Hippocampal formation (tissue), 2 donors: Measurements from ENCODE around the gene TOX4.
"Not testable (repeated sequence)": the region's sequence is repeated elsewhere in the genome, so short reads cannot be mapped to it uniquely, and the experiment has no call there.

Experiments
- DNase-seq, 2 donors: peaks; one replicate each; lab custom pipeline; 2025; lab: John Stamatoyannopoulos, UW

TOX4 gene

DNA sequence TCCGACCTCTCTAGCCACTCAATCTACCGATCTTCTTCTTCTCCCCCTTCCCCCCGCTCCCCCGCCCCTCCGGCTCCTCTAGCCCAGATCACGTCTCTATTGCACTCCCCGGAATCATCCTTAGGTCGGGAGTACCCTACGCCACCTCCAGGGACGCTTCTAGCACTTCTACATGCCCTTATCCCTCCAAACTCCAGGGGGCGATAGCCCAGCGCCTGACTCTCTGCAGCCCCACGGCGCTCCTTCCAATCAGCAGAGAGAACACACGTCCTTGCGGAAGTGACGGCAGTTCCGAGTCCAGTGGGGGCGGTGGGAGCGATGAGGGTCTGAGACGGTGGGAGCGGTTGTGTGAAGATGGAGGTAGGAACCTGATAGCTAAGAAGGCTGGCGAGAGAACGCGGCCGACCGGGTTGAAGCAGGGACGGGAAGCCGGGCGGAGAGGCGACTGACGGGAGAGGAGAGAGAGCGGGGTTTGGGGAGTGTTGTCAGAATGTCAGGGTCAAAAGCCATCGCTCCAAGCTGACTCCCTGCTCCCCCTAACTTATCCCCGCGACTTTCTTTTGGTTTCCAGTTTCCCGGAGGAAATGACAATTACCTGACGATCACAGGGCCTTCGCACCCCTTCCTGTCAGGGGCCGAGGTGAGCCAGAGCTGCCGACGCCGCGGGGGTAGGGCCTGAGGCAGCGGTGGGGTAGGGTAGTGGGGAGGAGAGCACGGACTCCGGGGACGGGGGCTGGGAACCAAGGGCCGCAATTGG is at the start of gene TOX4, which contains the start of gene RAB2B:
Gene TOX4, plus strand, starts transcription at position 271 of the 757 bp plus-strand sequence. Its CDS starts 84 bp downstream, at position 355.
Gene RAB2B, minus strand, starts transcription at position 35 of the 757 bp plus-strand sequence. CDS start 87 bp downstream, outside the sequence.
- DNase-seq, result peak; percentile 97 to 99

DNA sequence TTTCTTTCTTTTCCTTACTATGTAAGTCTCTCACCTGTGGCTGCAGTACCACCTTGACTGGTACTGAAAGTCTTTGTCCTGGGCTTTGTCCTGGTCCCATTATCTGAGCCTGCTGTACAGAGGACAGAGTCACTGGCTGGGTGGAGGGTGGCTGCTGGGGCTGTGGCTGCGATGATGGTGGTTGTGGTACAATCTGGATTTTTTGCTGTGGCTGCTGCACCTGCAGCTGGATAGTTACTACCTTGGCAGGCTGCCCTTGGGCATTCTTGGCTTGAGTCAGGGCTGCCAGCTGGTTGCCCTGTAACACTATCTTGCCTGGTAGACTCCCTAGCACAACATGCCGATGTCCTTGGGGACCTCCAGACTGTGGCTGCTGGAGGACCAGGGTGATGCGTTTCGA is 48.1 kb upstream of the TOX4 start:
- no peak for DNase-seq

DNA sequence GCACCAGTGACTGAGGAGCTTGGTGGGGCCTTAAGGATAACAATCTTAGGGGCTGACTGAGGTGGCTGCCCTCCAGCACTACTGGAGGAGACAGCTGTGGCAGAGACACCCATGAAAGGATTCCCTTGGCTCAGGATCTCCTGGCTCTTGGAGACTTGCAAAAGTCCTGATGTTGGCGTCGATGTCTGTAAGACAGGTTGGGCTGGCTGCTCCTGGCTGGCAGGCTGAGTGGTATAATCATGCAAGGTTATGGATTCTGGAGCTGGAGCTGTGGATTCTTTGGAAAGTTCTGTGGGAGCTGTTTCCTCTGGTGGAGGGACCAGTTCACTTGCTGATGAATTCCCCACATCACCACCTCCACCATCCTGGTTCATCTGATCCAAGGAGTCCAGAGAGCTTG is 45.9 kb upstream of the TOX4 start:
- no peak for DNase-seq

DNA sequence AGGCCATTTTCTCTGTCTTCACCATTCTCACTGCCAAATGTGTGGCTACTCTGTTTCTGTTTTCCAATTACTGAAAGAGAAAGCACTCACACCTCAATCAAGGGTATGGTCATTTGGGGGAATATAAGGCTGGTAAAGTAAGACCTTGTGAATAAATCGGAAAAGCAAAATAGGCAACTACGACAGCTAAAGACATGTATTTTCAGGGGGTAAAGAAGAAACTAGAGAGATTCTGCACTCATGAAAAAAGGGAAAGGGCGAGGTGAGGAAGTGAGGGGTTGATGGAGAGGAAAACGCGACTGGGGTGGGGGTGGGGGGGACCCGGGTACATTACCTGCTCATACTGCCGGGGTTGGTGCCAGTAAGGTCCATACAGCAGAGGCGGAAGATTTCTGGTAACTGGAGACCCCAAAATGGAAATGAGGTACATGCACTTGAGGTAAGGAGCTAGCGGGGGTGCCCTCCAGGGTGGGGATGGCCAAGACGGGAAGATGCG is 40.4 kb upstream of the TOX4 start:
- no peak for DNase-seq

DNA sequence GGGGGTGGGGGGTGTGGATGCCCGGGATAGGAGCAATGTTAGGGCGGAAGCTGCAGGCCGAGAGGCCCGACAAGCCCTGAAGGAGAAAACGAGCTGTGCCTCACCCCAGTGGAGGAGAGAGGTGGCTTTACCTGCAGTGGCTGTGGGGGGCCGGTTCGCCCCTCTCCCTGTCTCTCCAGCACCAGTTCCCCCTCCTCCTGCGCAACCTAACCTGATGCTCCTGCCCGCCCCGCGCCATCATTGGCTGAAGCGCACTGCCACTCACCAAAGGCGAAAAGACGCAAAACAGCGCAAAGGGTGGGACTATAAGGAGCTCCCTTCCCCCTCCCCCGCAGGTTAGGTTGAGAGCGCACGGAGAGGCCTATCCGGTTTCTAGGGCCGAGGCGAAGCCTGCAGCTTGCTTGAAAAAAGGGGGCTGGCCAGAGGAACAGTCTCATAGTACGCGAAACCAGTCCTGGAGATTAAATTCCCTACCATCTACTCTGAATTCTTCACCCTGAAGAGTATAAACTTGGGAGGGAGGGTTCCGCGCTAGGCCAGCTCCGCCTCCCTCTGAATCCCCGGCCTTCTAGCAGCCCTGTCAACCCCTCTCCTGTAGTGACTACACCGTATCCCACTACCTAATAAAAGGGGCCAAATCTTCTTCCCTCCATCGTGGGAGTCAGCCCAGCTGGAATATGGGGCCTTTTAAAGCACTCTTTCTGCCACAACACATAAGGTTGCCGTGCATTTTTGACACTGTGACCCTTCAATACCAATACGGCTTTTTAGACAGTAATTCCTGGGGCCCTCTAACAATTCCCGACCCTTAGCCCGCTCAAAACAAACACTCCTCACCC is 39.7 kb upstream of the TOX4 start:
- DNase-seq, result peak; percentile 98

DNA sequence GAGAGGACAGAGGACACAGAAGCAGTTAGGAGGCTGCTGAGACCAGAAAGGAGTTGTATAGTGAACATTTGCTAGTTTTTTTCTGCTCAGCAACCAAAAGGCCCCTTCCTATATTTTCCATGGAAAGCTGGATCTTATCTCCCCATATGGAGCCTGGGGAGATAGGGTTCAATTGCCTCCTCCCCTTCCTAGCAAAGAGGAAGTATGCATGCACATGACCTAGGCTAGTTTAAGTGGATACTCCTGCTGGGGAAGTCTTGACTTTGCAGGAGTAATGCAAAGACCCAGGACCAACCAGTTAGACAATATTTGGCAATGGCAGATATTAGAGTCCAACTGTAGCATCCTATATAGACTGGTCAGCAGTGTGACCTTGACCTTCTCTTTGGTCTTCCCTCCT is 36.1 kb upstream of the TOX4 start:
- no peak for DNase-seq

DNA sequence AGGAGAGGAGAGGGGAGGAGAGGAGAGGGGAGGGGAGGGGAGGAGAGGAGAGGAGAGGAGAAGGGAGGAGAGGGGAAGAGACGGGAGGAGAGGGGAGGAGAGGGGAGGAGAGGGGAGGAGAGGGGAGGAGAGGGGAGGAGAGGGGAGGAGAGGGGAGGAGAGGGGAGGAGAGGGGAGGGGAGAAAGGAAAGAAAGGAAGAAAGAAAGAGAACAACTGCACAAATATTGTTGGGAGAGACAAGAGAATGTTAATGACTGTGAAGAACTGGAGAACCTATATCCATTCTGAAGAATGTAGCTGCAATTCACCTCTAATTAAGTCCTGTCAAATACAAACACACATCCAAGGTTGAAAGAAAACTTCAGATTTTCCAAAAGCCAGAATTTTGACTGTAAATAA is 34.3 kb upstream of the TOX4 start:
- DNase-seq, result not testable (repeated sequence)

DNA sequence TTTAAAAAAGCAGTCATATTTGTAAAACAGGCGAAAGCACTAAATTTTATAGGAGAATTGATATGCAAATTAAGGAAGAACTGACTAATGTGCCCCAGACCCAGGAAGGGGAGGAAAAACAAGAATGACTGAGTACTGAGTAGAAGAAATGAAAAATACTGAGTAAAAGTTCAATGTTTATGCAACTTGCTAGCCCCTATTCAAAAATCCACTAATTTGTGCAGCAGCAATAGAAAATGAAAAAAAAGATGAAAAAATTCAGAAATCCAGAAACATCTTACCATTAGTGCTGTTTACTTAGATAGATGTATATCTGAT is 27.1 kb upstream of the TOX4 start:
- no peak for DNase-seq

DNA sequence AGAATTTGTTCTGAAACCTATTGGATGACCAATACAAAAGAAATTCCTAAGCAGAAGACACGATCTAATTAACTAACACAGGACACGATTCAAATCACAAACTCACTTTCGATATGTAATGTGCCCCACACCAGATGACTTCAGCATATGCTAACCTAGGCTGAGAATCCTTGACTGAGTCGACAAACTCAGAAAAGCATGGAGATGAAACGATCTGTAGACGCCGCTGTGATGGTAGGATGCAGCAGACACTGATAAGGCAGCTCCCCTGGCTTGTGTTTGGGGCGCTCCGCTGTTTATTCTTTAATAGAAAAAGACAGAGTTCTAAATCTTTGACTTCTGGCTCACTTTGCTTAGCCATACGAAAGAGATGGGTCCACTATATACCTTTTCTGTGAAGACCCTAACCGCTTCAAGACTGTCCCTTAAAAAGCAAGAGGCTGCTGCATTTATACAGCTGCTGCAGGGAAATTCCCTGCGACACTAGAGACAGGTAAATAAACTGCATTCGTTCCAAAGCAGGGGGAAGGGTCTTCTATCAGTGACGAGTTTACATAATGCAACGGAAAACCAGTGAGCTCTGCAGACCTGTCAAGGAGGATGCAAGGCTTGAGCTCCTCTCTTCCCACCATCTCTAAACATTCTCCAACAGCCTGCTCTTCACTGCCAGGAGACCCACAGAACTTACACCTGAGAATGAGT is 22.0 kb upstream of the TOX4 start:
- no peak for DNase-seq

DNA sequence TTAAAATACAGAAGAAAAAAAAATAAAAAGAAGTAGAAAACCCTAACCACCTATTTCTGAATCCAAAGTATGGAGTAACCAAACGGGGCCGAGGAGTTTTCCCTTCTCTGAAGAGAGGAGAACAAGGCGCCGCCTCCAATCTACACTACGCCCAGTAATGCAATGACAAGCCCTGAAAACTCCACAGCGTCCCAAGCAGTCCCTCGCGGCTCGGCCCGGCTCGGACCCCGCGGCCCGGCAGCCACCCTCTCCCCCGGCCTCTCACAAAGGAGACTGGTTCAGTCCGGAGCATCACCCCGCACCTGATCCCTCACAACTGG is 21.4 kb upstream of the TOX4 start:
- DNase-seq, result no peak

DNA sequence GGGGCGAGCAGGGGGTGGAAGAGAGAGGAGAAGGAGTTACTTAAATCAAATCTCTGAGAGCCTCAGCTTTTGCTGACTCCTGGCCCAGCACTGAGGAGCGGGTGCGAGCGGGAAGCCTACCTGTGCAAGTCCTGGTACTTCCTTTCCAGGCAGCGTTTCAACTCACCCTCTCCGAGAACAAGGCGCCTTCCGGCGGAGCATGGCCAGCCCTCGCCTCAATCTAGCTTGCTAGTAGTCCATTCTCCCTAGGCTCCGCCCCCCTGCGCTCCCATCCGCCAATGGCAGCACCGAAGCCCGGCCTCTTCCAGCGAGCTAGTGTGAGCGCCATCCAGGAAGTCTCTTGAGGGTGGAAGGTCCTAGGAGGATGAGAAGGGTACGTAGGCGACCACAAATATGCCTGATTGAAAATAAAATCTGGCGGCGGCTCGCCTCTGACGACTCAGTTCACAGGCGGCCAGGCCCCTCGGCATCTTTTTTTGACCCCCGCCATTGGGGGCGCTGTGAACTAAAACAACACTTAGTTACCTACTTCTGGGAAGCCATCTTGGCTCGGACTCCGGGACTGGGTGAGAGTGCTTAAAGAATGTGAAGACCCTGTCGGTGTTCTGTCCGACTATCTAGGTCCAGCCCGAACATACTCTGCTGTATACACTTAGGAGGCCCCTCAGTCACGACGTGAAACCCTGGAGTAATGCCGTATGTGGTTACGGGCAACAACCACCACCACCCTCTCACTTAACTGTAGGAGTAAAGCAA is 20.9 kb upstream of the TOX4 start, which contains the start of gene CHD8:
Gene CHD8, minus strand, starts transcription at position 212 of the 756 bp plus-strand sequence. CDS start 24,480 bp downstream, outside the sequence.
- DNase-seq, result peak; percentile 99 to 100

DNA sequence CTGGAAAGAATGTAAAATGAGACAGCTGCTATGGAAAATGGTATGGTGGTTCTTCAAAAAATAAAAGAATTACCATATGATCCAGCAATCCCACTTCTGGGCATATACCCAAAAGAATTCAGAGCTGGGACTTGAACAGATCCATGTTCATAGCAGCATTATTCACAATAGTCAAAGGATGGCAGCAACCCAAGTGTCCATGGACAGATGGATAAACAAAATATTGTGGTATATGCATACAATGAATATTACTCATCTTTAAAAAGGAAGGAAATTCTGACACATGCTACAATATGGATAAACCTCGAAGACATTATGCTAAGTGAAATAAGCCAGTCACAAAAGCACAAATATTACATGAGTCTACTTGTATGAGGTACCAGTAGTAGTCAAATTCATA is 9.4 kb upstream of the TOX4 start:
- DNase-seq, result no peak

DNA sequence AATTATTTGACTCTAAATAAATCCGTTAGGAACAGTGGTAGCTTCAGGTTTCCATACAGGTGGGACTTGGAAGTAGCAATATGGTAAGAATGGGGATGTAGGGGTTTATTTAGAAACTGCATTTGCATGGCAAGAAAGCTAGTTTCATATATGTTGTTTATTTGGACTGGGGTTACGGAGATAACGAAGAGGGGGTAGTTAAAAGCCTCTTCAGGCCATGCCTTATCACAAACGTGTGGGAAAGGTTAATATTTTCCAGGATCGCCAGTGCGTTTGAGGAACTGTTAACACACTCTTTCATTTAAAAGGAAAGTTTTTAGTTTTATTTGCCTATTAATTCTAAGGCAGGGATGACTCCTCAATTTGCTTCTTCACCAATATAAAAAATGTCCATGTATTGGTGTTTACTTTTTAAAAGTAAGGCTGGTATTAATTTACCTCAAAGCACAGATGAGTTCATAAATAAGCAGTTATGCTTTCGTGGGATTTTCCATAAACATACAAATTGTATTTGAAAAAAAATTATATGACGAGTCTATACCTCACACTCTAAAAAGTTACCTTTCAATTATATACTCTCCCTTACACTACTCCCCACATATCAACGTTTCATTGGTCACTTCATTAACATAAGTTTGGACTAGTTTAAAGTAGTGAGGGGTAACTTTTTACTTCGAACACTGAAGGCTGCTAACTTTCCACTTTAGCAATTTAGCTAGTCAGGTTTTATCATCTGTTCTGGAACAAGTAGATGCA is 1.1 kb upstream of the TOX4 start:
- DNase-seq, result no peak

DNA sequence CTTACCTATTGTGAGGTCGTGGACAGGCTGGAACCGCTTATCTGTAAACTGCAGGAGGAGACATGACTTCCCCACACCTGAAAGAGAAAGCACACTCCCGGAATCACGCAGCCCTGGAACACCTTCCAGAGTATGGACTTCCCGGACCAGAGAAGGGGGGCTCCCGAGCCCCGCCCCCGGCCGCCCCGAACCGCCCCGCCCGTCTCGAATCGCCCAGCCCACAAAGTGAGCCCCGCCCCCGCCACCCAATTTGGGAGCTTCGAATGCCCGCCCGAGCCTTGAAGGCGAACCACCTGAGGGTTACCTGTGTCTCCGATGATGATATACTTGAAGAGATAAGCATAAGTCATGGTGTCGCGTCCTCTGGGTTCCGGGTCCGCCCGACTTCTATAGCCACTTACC is 471 bp upstream of the TOX4 start:
- peak in 1 of 2 donors; percentile 91 for DNase-seq

DNA sequence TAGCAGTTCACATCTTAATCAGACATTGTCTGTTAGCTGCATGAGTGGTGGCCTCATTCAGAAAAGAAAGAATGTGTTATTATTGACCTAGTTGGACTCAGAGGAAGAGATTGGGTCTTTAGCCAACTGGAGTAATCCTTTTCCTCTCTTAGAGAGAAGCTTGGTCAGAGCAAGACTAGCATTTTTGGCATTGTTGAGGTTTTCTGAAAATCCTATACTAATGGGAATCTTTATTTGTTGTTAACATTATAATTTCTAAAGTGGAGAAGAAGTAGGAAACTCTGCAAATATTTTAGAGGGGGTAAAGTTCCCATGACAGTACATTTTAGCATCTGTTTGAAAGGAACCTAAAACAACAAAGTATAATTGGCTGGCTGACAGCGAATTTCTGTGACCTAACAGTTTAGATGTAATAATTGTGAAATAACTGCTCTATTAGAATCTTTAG is 9.7 kb downstream of the TOX4 start:
- DNase-seq, result no peak

DNA sequence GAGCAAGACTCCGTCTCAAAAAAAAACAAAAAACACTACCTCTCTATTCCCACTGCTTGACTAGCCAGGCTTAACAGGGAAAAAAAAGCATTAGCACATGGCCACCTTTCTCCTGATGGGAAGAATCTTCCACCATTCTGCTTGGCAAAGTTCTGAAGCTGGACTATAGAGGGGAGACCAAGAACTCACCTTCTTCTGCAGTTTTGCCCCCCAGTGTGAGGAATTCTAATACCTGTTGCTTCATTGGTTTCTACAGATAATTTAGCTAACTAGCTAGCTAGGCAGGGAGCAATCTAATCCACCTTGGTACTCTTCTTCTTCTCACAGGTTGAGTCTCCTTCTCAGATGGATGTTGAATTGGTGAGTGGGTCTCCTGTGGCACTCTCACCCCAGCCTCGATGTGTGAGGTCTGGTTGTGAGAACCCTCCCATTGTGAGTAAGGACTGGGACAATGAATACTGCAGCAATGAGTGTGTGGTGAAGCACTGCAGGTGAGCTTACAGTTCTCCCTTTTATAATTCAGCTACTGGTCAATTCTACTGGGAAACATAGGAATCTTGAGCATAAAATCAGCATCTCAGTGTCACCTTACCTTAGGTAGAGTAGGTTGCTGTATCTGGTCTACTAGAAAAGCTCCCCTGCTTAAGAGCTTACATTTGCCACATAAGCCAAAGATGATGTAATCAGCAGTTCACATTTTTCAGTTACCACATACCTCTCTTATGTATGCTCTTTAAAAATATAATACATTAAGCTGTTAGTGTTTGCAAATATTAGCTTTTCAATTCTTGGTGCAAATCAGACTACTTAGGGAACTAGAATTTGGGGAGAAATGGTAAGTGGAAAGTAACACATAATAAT is 18.1 kb downstream of the TOX4 start:
- DNase-seq, result no peak

DNA sequence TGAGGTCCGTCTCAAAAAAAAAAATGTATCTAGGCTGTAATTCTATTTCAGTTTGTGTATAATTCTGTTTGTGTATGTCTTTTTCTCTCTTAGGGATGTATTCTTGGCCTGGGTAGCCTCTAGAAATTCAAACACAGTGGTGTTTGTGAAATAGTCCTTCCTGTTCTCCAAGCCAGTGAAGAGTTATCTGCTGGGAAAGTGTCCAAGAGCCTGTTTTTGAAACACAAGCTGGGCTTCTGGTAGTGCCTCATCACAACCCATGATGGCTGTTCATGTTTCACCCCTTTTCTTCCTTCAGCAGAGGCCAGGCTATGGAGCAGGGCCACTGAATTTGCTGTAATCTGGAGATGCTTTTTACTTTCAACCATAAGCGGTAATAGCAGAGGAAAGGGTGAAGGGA is 19.5 kb downstream of the TOX4 start:
- no peak for DNase-seq

DNA sequence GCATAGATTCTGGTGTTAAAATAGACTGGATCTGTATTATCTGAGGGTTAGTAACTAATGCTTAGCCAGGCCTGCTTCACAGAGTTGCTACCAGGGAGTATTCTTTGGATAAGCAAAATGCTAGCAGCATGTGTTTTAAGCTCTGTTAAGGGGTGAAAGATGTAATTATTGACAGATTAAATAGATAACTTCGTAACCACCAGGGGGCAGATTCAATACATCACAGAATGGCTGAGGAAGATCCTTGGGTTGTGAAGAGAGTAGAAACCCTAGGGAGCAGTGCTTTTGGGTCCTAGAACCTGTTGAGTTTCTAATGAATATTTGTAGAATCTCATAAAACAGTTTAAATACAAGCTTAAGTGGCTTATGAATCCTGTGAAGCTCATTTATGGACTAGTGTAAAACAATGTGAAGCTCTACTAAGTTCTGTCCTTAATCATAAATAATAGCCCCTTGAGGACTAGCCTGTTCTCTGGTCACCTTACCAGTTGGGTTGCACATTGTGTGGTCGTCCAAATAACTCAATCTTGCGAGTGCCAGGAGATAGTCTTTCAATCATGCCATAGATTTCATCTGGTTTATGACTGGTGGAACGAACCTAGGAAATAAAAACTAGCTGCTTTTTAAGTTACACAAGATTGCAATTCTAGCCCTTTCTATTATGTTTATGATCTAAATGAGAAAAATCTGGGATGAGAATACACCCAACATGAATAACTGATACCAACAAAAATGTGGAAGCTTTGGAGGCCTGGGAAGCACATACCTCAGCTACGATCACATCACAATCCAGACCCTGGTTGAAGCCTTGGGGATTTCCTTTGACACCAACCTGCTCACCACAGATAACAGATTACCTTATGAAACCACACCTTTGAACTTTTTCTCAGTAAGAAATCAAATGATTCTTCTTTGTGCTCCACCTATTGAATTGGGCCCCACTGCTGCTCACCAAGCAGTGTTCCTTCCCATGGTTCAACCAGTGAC is 21.8 kb downstream of the TOX4 start:
- peak in 1 of 2 donors; percentile 33 for DNase-seq

DNA sequence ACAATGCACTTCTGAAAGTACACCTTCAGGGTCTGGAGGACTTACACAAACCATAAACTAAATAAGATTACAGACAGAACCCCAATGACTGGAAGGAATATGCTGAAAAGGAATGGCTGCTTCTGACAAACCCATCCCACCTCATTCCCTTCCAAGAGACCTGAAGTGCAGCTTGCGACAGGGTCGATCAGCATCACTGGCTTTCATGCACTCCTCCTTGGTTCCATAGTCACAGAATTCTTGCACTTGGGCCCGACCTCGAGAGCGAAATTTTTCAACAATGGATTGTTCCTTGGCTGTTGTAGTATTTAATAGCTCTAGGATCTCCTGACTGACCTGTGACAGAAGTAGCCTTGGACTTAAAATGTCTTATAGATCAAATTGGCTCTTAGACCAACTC is 24.6 kb downstream of the TOX4 start:
- no peak for DNase-seq
